ENCODE results near the gene CTDSPL.

GRCh38 chr3:37968813-37969595, 107.3 kb downstream of the CTDSPL start:
- no peak for TF ChIP-seq CTCF (IDR thresholded peaks at IDR 0.05; ENCODE audit: insufficient read depth, low read length)
- no peak for TF ChIP-seq POLR2AphosphoS5 (IDR thresholded peaks at IDR 0.05; ENCODE audit: low read depth)
- TF ChIP-seq GABPA (IDR thresholded peaks at IDR 0.05; ENCODE audit: low read depth), result no peak
- no peak for TF ChIP-seq REST (IDR thresholded peaks at IDR 0.05; ENCODE audit: insufficient replicate concordance, low read depth)
- TF ChIP-seq SPI1 (IDR thresholded peaks at IDR 0.05; ENCODE audit: borderline replicate concordance, low read depth), result no peak

Data from HL-60 (cell line).